Aorta (tissue), 5 donors: ENCODE data around the gene SLC2A13. TPM values are rescaled to one million over a fixed set of nuclear protein-coding genes. Genes with fewer than 3 reads are reported as not detected.

Experiments used
- ATAC-seq: fragments of 200-7000 bp; cut with Tn5 transposase; one replicate; pipeline ENCODE4 v1.9.1; 2022; ENCODE audit warnings: moderate library complexity; ENCODE audit not compliant: low FRiP score
- DNase-seq, 2 donors: peaks; one replicate each; pipeline ENCODE4 v3.0.0-alpha.2; 2020
- H3K27ac ChIP-seq, 2 donors: one replicate each; pipeline ENCODE4 v1.5.1; 2013; ENCODE audit warnings: low read length in 2 of 2, mild to moderate bottlenecking in 2 of 2, moderate library complexity in 2 of 2, control low read depth in 1 of 2, inconsistent platforms in 1 of 2, low read depth in 1 of 2
- H3K27me3 ChIP-seq, 2 donors: one replicate each; pipeline ENCODE4 v1.6.1; 2013; ENCODE audit warnings: control low read depth in 1 of 2, low read length in 1 of 2, mild to moderate bottlenecking in 1 of 2, moderate library complexity in 1 of 2; ENCODE audit not compliant: insufficient read depth in 2 of 2, control insufficient read depth in 1 of 2
- H3K36me3 ChIP-seq, 2 donors: one replicate each; pipeline ENCODE4 v1.6.1; 2013; ENCODE audit warnings: control low read depth in 1 of 2, low read length in 1 of 2, mild to moderate bottlenecking in 1 of 2; ENCODE audit not compliant: insufficient read depth in 2 of 2, control insufficient read depth in 1 of 2
- H3K4me1 ChIP-seq, 2 donors: one replicate each; pipeline ENCODE4 v1.6.1; 2013; ENCODE audit warnings: low read length in 2 of 2, control low read depth in 1 of 2, mild to moderate bottlenecking in 1 of 2, moderate library complexity in 1 of 2; ENCODE audit not compliant: insufficient read depth in 2 of 2, control insufficient read depth in 1 of 2
- H3K4me3 ChIP-seq, 2 donors: one replicate each; pipeline ENCODE4 v1.5.1; 2013; ENCODE audit warnings: low read length in 2 of 2, control low read depth in 1 of 2, mild to moderate bottlenecking in 1 of 2
- H3K9me3 ChIP-seq: one replicate; pipeline ENCODE4 v1.6.1; 2013; ENCODE audit warnings: mild to moderate bottlenecking, low read length; ENCODE audit not compliant: control insufficient read depth
- WGBS, 2 donors: extraction: QIAGEN DNeasy Blood & Tissue Kit; methylation state at CpG; one replicate each; pipeline ENCODE4 v1.1.7; 2013; 5-methylcytosine and 5-hydroxymethylcytosine counted together
- intact Hi-C, 2 donors: fragments of 100-400 bp; cut with DNase I; formaldehyde crosslinking; loops; one replicate each; pipeline versions ENCODE4 v1.14.2 to v1.15.0; 2022
- polyA plus RNA-seq, 2 donors: library from polyadenylated mRNA; stranded (reverse); fragments of 200-250 nt; gene quantifications; one replicate each; pipeline ENCODE4 v1.2.3, GENCODE V29; 2013
- total RNA-seq, 2 donors: library from RNA; stranded (reverse); fragmentation: NEBNext Ultra II Directional; extraction: Animal tissue kit (Norgen Biotek cat#: 25700); gene quantifications; one replicate each; pipeline ENCODE4 v1.2.1, GENCODE V29; 2021
- donor health status: healthy with polysubstance abuse.
- donor health status: Bipolar disorder and iron deficiency.
- donor health status: DM: no; HTN: no; CAD: no.
- donor health status: DM: no; HTN: no; CAD: no.
- donor health status: DM: yes; HTN: yes; CAD: no.

SLC2A13 gene
- total and polyA plus RNA-seq, 4 donors, result 1.1 to 11.4 (median 5.9) TPM

DNA sequence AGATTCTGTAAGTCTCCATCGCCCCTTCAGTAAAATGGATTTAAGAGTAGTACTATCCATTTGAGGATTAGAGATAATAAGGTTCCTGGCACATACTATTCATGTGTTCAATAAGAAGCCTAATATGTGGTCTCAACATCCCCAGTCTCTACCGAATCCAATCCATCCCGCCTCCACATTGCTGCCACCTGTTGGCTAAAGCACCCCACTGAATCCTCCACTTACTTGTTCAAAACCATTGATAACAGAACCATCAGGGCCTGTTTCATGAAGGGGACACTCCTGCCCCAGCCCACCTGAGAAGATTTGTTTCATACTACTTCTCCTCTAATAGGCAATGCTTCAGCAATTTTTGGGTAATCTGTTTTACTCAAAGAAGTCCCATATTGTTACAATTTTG, 147.5 kb downstream of the SLC2A13 start:
- no peak overlapping the region for H3K4me3 ChIP-seq

DNA sequence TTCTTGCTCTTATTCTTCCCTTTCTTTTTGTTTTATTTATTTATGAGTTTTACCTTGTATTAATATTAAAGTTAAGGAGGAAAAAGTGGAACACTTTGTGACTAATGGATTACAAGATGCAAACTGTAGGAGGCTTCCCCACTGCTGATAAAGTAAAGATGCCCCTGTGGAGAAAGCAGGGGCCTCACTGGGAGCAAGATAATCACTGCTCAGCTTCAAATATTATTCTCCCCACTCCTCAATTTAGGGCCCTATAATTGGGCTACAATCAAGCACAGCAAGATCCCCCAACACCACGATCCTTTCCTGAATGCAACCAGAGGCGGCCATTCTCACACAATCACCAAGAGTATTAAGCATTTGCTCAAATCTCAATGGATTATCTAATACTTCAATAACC, 149.2 kb downstream of the SLC2A13 start:
- ATAC-seq, result no peak
- no peaks in the 10 kb centered on the region for H3K4me1 ChIP-seq
- intact Hi-C loops, result no loop called here
- no peak overlapping the region for H3K27ac ChIP-seq
- WGBS, 2 donors, result 93 to 96% methylated on average over 2 of the region's 2 CpGs
- H3K36me3 ChIP-seq, result no peaks in the 10 kb centered on the region
- H3K9me3 ChIP-seq, result no peaks in the 10 kb centered on the region
- DNase-seq, result no peak
- H3K27me3 ChIP-seq, result no peaks in the 10 kb centered on the region
- no peak overlapping the region for H3K4me3 ChIP-seq

More for the DNA sequence above, 147.5 kb downstream of the SLC2A13 start:
- no peaks in the 10 kb centered on the region for H3K36me3 ChIP-seq
- H3K9me3 ChIP-seq, result no peaks in the 10 kb centered on the region
- intact Hi-C loops, result no loop called here
- ATAC-seq (no peak), DNase-seq (no peak)
- WGBS, 2 donors, result 76 to 92% methylated on average over 3 of the region's 3 CpGs
- no peaks in the 10 kb centered on the region for H3K4me1 ChIP-seq
- no peak overlapping the region for H3K27ac ChIP-seq
- H3K27me3 ChIP-seq, result no peaks in the 10 kb centered on the region

DNA sequence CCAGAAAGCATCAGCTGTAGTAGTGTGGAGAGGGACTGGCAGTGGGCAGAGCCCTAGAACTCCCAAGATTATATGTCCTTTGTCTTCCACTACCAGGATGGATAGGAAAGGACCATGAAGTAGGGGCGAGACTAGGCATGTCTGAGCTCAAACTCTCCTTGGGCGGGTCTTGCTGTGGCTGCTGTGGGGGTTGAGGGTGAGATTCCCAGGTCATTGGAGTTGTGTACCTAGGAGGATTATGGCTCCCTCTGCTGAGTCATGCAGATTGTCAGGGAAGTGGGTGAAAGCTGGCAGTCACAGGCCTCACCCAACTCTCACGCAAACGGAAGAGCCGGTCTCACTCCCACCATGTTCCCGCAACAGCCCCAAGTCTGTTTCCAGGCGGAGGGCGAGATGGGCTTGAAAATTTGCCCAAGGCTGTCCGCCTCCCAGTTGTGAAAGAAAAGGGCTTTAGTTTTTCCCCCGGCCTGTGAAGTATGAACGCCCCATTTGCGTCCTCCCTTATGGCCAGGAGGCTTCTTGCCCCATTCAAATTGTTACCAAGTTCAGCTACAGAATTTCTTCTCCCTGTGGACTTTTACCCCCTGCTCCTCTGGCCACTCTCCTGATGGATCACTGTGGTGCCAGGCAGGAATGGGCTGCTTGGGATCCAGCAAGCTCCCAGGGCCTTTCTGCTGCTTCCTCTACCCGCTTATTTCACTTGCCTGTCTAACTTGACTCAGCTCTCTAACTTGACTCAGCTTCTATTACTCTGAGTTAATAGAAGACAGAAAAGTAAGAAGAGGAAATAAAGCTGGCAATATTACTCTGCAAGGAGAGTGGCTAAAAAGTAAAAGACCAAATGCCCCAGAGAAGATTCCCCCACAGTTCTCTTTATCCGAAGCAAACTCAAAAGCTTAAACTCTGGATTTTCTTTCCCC, 159.3 kb downstream of the SLC2A13 start:
- no peaks in the 10 kb centered on the region for H3K27me3 ChIP-seq
- H3K27ac ChIP-seq, result no peak overlapping the region
- intact Hi-C loops, result no loop called here
- H3K4me1 ChIP-seq, result no peaks in the 10 kb centered on the region
- H3K4me3 ChIP-seq, result no peak overlapping the region
- DNase-seq, result no peak
- ATAC-seq, result no peak
- WGBS, 2 donors, result 97 to 98% methylated on average over 14 of the region's 14 CpGs
- H3K36me3 ChIP-seq, result no peaks in the 10 kb centered on the region
- no peaks in the 10 kb centered on the region for H3K9me3 ChIP-seq

DNA sequence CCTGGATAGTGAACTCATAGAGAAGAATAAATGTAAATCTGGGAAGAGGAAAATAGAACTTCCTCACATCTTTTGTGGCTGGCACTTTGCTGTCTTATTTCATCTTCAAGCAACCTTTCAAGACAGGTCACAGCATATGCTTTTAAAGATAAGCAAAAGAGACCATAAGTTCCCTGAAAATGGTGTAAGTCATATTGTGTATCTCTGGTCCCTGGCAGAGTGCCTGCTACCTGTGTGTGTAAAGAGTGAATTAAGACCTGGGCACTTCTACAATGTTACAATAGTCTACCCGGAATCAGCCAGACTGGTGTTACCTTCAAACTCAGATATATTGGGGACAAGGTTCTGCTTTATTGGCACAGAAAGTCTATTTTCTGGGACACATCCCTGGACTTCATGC, 168.8 kb downstream of the SLC2A13 start:
- Histone ChIP-seq H3K4me3 (no peak overlapping the region), H3K4me1 (no peaks in the 10 kb centered on the region), H3K27me3 (no peaks in the 10 kb centered on the region), H3K27ac (no peak overlapping the region), H3K36me3 (no peaks in the 10 kb centered on the region), H3K9me3 (no peaks in the 10 kb centered on the region)
- DNase-seq (no peak), ATAC-seq (no peak)
- intact Hi-C loops, result no loop called here
- WGBS, 2 donors, result 96 to 100% methylated on average over 1 of the region's 1 CpG

DNA sequence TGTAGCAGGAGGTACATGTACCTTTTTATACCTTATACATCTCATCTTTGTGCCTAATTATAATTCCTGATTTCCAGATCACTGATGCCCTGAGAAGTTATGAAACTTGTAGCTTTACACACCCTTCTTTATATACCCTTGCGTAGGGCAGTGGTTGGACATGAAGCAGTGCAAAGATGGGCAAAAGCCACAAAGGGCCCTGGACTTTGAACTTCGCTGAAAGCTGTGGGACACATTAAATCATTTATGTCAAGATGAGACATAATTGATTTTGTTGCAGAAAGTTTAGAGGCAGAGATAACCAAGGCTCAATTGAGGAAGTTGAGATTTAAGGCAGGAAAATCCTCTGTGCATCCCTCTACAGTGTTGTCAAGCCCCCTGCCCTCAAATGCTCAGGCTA, 170.0 kb downstream of the SLC2A13 start:
- no peaks in the 10 kb centered on the region for H3K4me1 ChIP-seq
- no peaks in the 10 kb centered on the region for H3K27me3 ChIP-seq
- no peak overlapping the region for H3K27ac ChIP-seq

DNA sequence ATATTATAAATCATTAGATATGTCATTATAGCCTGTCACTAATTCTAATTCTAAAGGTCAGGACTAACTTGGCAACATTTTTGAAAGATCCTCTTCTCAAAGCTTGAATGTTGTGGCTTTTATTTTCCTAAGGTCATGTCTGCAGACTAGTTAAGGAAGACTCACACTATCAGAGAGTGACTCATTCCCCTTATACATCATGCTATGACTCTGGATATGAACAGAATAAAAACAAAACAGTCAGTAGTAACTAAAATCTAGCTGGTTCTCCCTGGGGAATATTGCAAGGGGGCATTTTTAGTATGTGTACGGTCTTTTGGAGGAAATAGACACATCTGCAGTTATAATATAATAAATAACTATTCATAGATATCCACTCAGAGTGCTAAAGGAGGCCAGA, 170.6 kb downstream of the SLC2A13 start:
- Histone ChIP-seq H3K9me3 (no peaks in the 10 kb centered on the region), H3K27me3 (no peaks in the 10 kb centered on the region), H3K4me1 (no peaks in the 10 kb centered on the region), H3K27ac (no peak overlapping the region), H3K36me3 (no peaks in the 10 kb centered on the region), H3K4me3 (no peak overlapping the region)
- 41 to 42% methylated on average over 1 of the region's 1 CpG for WGBS, 2 donors
- DNase-seq (no peak), ATAC-seq (no peak)
- intact Hi-C loops, result no loop called here

More for the DNA sequence above, 170.0 kb downstream of the SLC2A13 start:
- Histone ChIP-seq H3K4me3 (no peak overlapping the region), H3K9me3 (no peaks in the 10 kb centered on the region), H3K36me3 (no peaks in the 10 kb centered on the region)
- intact Hi-C loops, result no loop called here
- WGBS, 2 donors, result 96 to 100% methylated on average over 2 of the region's 2 CpGs
- ATAC-seq (no peak), DNase-seq (no peak)

DNA sequence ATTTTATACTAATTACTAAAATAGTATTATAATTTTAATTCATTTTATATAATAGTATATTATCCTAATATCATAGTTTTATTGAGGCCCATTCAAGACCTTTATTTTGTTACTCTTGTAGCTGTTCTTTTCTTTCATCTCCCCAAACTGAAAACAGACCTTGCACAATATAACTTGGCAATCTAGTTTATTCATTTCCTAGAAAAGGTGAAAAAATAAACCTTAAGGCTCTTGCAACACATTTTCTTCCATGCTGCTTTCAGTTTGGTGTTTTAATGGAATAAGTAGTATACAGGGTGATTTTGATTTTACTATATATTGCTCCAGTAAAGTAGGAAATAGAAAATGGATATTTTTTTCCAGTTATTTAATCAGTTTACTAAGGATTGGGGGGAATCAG, 174.0 kb downstream of the SLC2A13 start:
- no peaks in the 10 kb centered on the region for H3K4me1 ChIP-seq
- DNase-seq (no peak), ATAC-seq (peak; percentile 44)
- no peaks in the 10 kb centered on the region for H3K27me3 ChIP-seq
- H3K36me3 ChIP-seq, result no peaks in the 10 kb centered on the region
- no peak overlapping the region for H3K27ac ChIP-seq
- intact Hi-C loops, result no loop called here
- no peak overlapping the region for H3K4me3 ChIP-seq
- no peaks in the 10 kb centered on the region for H3K9me3 ChIP-seq

DNA sequence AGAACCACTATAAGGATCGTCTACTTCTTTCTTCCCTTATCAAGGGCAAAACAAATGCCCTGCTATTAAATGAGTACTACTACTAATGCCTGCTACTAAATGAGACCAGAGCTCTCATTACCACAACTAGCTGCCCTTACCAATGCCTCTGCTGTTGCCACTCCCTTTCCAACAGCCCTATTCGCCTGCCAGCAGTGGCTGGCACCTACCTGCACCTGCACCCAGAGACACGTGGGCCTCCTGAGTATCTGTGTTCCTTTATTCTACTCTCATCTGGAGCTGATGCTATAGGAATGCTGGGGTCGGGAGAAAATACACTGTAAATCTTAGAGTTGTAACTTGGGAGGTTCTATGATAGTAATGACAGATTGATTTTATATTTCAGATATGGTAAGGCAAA, 174.7 kb downstream of the SLC2A13 start:
- ATAC-seq (no peak), DNase-seq (no peak)
- H3K4me1 ChIP-seq, result no peaks in the 10 kb centered on the region
- WGBS, 2 donors, result 68 to 76% methylated on average over 4 of the region's 4 CpGs
- no peaks in the 10 kb centered on the region for H3K36me3 ChIP-seq
- intact Hi-C loops, result no loop called here
- no peaks in the 10 kb centered on the region for H3K27me3 ChIP-seq
- H3K4me3 ChIP-seq, result no peak overlapping the region
- H3K27ac ChIP-seq, result no peak overlapping the region
- no peaks in the 10 kb centered on the region for H3K9me3 ChIP-seq

DNA sequence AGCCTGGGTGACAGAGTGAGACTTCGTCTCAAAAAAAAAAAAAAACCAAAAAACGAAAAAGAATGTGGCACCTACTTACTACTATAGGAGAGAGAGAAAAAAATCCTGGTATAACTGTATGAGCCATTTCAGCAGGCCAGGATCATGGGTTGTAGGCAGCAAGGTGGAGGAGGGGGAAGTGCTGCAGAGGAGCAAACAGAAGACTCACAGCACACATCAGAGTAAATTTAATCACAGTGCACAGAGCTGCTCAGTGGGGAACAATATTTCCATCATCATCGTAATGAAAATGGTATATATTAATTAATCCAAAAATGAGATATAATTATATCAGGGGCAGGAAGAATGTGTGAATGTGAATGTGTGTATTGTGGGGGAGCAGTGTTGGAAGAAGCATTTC, 175.8 kb downstream of the SLC2A13 start:
- WGBS, 2 donors, result 72 to 78% methylated on average over 3 of the region's 3 CpGs
- H3K4me1 ChIP-seq, result no peaks in the 10 kb centered on the region
- no peaks in the 10 kb centered on the region for H3K27me3 ChIP-seq
- H3K27ac ChIP-seq, result no peak overlapping the region
- H3K4me3 ChIP-seq, result no peak overlapping the region
- ATAC-seq (no peak), DNase-seq (no peak)
- intact Hi-C loops, result no loop called here
- H3K36me3 ChIP-seq, result no peaks in the 10 kb centered on the region
- no peaks in the 10 kb centered on the region for H3K9me3 ChIP-seq
